ENCODE data around the gene PSORS1C2.

The PSORS1C2 gene

GRCh38 chr6:31094389-31094881 is 44.4 kb downstream of the PSORS1C2 start:
- TF ChIP-seq NFIC (IDR thresholded peaks at IDR 0.05) (no peak), TCF12 (IDR thresholded peaks at IDR 0.05; ENCODE audit: low read depth) (no peak), TEAD4 (IDR thresholded peaks at IDR 0.05) (no peak), TAF1 (IDR thresholded peaks at IDR 0.05; ENCODE audit: low read depth) (no peak), REST (IDR thresholded peaks at IDR 0.05; ENCODE audit: low read depth) (no peak), MAX (IDR thresholded peaks at IDR 0.05) (no peak), CREB1 (IDR thresholded peaks at IDR 0.05; ENCODE audit: low read depth) (no peak), CEBPB (IDR thresholded peaks at IDR 0.05) (no peak), EP300 (IDR thresholded peaks at IDR 0.05; ENCODE audit: borderline replicate concordance) (no peak), ZBTB7A (IDR thresholded peaks at IDR 0.05; ENCODE audit: low read depth) (no peak), FOXM1 (IDR thresholded peaks at IDR 0.05; ENCODE audit: borderline replicate concordance, low read depth) (no peak)

GRCh38 chr6:31092769-31093505 is 45.9 kb downstream of the PSORS1C2 start:
- no peak for TF ChIP-seq TCF12 (IDR thresholded peaks at IDR 0.05; ENCODE audit: low read depth)
- TF ChIP-seq EP300 (IDR thresholded peaks at IDR 0.05; ENCODE audit: borderline replicate concordance), result no peak
- no peak for TF ChIP-seq USF1 (IDR thresholded peaks at IDR 0.05)
- TF ChIP-seq TEAD4 (IDR thresholded peaks at IDR 0.05), result no peak
- no peak for TF ChIP-seq REST (IDR thresholded peaks at IDR 0.05; ENCODE audit: low read depth)
- no peak for TF ChIP-seq RAD21 (IDR thresholded peaks at IDR 0.05; ENCODE audit: low read depth)
- no peak for TF ChIP-seq EGR1 (IDR thresholded peaks at IDR 0.05)
- no peak for TF ChIP-seq FOXM1 (IDR thresholded peaks at IDR 0.05; ENCODE audit: borderline replicate concordance, low read depth)
- no peak for TF ChIP-seq CREB1 (IDR thresholded peaks at IDR 0.05; ENCODE audit: low read depth)
- no peak for TF ChIP-seq MAX (IDR thresholded peaks at IDR 0.05)
- TF ChIP-seq NFIC (IDR thresholded peaks at IDR 0.05), result no peak
- no peak for TF ChIP-seq YY1 (IDR thresholded peaks at IDR 0.05; ENCODE audit: low read depth)
- TF ChIP-seq TAF1 (IDR thresholded peaks at IDR 0.05; ENCODE audit: low read depth), result no peak
- no peak for TF ChIP-seq ZBTB7A (IDR thresholded peaks at IDR 0.05; ENCODE audit: low read depth)
- no peak for TF ChIP-seq CEBPB (IDR thresholded peaks at IDR 0.05)

GRCh38 chr6:31092238-31092637 is 46.6 kb downstream of the PSORS1C2 start:
- TF ChIP-seq YY1 (IDR thresholded peaks at IDR 0.05; ENCODE audit: low read depth) (no peak), TCF12 (IDR thresholded peaks at IDR 0.05; ENCODE audit: low read depth) (no peak), ZBTB7A (IDR thresholded peaks at IDR 0.05; ENCODE audit: low read depth) (no peak), FOXM1 (IDR thresholded peaks at IDR 0.05; ENCODE audit: borderline replicate concordance, low read depth) (no peak), REST (IDR thresholded peaks at IDR 0.05; ENCODE audit: low read depth) (no peak), TAF1 (IDR thresholded peaks at IDR 0.05; ENCODE audit: low read depth) (no peak)

GRCh38 chr6:31091680-31092079 is 47.2 kb downstream of the PSORS1C2 start:
- TF ChIP-seq CREB1 (IDR thresholded peaks at IDR 0.05; ENCODE audit: low read depth), result no peak
- no peak for TF ChIP-seq TCF12 (IDR thresholded peaks at IDR 0.05; ENCODE audit: low read depth)
- TF ChIP-seq MAX (IDR thresholded peaks at IDR 0.05), result no peak
- no peak for TF ChIP-seq USF1 (IDR thresholded peaks at IDR 0.05)
- no peak for TF ChIP-seq NFIC (IDR thresholded peaks at IDR 0.05)
- TF ChIP-seq TAF1 (IDR thresholded peaks at IDR 0.05; ENCODE audit: low read depth), result no peak
- no peak for TF ChIP-seq YY1 (IDR thresholded peaks at IDR 0.05; ENCODE audit: low read depth)
- TF ChIP-seq EP300 (IDR thresholded peaks at IDR 0.05; ENCODE audit: borderline replicate concordance), result no peak
- no peak for TF ChIP-seq RAD21 (IDR thresholded peaks at IDR 0.05; ENCODE audit: low read depth)
- TF ChIP-seq ZBTB7A (IDR thresholded peaks at IDR 0.05; ENCODE audit: low read depth), result no peak
- no peak for TF ChIP-seq CEBPB (IDR thresholded peaks at IDR 0.05)
- no peak for TF ChIP-seq EGR1 (IDR thresholded peaks at IDR 0.05)
- TF ChIP-seq FOXM1 (IDR thresholded peaks at IDR 0.05; ENCODE audit: borderline replicate concordance, low read depth), result no peak
- no peak for TF ChIP-seq TEAD4 (IDR thresholded peaks at IDR 0.05)
- TF ChIP-seq REST (IDR thresholded peaks at IDR 0.05; ENCODE audit: low read depth), result no peak

Data from Ishikawa (cell line).